HepG2 (cell line): ENCODE measurements around the gene IGFBP6. TPM values are rescaled to one million over a fixed set of nuclear protein-coding genes. Genes with fewer than 3 reads are reported as not detected.

Source experiments
- AKAP8 ChIP-seq: sonication (generic); formaldehyde crosslinking; IDR thresholded peaks from 2 replicates; pipeline ENCODE4 v1.5.1; 2020; ENCODE audit warnings: mild to moderate bottlenecking, missing genetic modification reagents
- ATF7 ChIP-seq, 2 experiments: fragments of 450-650 bp in 1 of 2; sonication (generic) in 1 of 2; formaldehyde crosslinking in 1 of 2; IDR thresholded peaks; 2 replicates each; pipeline versions ENCODE4 v1.4.0 to v1.6.1; 2016 to 2020; ENCODE audit warnings: antibody characterized with exemption in 1 of 2, mild to moderate bottlenecking in 1 of 2, missing genetic modification reagents in 1 of 2
- CCAR2 ChIP-seq: fragments of 200-400 bp; formaldehyde crosslinking; optimal IDR thresholded peaks from 2 replicates; pipeline ENCODE3; 2018; ENCODE audit warnings: low read depth, mild to moderate bottlenecking, low read length, moderate library complexity
- CEBPG ChIP-seq: IDR thresholded peaks from 2 replicates; pipeline ENCODE4 v1.6.1; 2016
- CENPT ChIP-seq: sonication (generic); formaldehyde crosslinking; IDR thresholded peaks from 2 replicates; pipeline ENCODE4 v1.8.0; 2022; ENCODE audit warnings: low read depth, mild to moderate bottlenecking, moderate library complexity, missing genetic modification reagents
- FOXO1 ChIP-seq: sonication (generic); formaldehyde crosslinking; IDR thresholded peaks from 2 replicates; pipeline ENCODE4 v1.4.0; 2020; ENCODE audit warnings: missing genetic modification reagents
- HNF4A ChIP-seq: sonication (generic); formaldehyde crosslinking; IDR thresholded peaks from 2 replicates; pipeline ENCODE4 v1.4.0; 2020; ENCODE audit warnings: missing genetic modification reagents
- HOXA3 ChIP-seq: sonication (generic); formaldehyde crosslinking; IDR thresholded peaks from 2 replicates; pipeline ENCODE4 v1.5.0; 2020; ENCODE audit warnings: missing genetic modification reagents
- MYC ChIP-seq: sonication (generic); formaldehyde crosslinking; IDR thresholded peaks from 2 replicates; pipeline ENCODE4 v1.9.0; 2021; ENCODE audit warnings: missing genetic modification reagents, borderline replicate concordance
- NR2F1 ChIP-seq, 2 experiments: fragments of 450-650 bp in 1 of 2; formaldehyde crosslinking in 1 of 2; IDR thresholded peaks; 2 replicates each; pipeline versions ENCODE4 v1.5.0 to v1.6.1; 2016 to 2020; ENCODE audit warnings: mild to moderate bottlenecking in 1 of 2, missing compliant biosample characterization in 1 of 2, missing genetic modification reagents in 1 of 2, moderate library complexity in 1 of 2
- SIN3A ChIP-seq: IDR thresholded peaks from 2 replicates; pipeline ENCODE4 v1.6.1; 2011; ENCODE audit warnings: low read depth, mild to moderate bottlenecking, control low read depth, low read length, borderline replicate concordance
- TEF ChIP-seq: sonication (generic); formaldehyde crosslinking; IDR thresholded peaks from 2 replicates; pipeline ENCODE4 v1.5.0; 2020; ENCODE audit warnings: missing genetic modification reagents
- ZBTB7A ChIP-seq: sonication (generic); formaldehyde crosslinking; IDR thresholded peaks from 2 replicates; pipeline ENCODE4 v1.8.0; 2022; ENCODE audit warnings: mild to moderate bottlenecking, missing genetic modification reagents
- ZNF143 ChIP-seq: sonication (generic); formaldehyde crosslinking; IDR thresholded peaks from 2 replicates; pipeline ENCODE4 v1.4.0; 2020; ENCODE audit warnings: missing genetic modification reagents
- ZNF235 ChIP-seq: sonication (generic); formaldehyde crosslinking; IDR thresholded peaks from 2 replicates; pipeline ENCODE4 v1.8.1; 2023; ENCODE audit warnings: mild to moderate bottlenecking, missing genetic modification reagents, borderline replicate concordance
- ZNF280D ChIP-seq: sonication (generic); formaldehyde crosslinking; IDR thresholded peaks from 2 replicates; pipeline ENCODE4 v1.5.1; 2020; ENCODE audit warnings: mild to moderate bottlenecking, missing genetic modification reagents
- ZNF281 ChIP-seq: sonication (generic); formaldehyde crosslinking; IDR thresholded peaks from 2 replicates; pipeline ENCODE4 v1.4.0; 2020; ENCODE audit warnings: missing genetic modification reagents, borderline replicate concordance
- ZNF468 ChIP-seq: sonication (generic); formaldehyde crosslinking; IDR thresholded peaks from 2 replicates; pipeline ENCODE4 v1.8.0; 2022; ENCODE audit warnings: mild to moderate bottlenecking, moderate library complexity, missing genetic modification reagents
- polyA plus RNA-seq, 8 experiments: library from polyadenylated mRNA; depleted of rRNA in 3 of 8; stranded (reverse) in 7 of 8; unstranded in 1 of 8; fragments of >200 nt; fragmentation: Illumina TruSeq in 4 of 8; extraction: Trizol in 4 of 8; gene quantifications; 2 replicates each; pipeline versions ENCODE4 v1.2.1 to v1.2.3, GENCODE V29; 2011 to 2016; ENCODE audit warnings: low read depth in 4 of 8, missing spikeins in 1 of 8, mixed read lengths in 1 of 8; ENCODE audit not compliant: insufficient read depth in 1 of 8
- total RNA-seq, 5 experiments: library from RNA; depleted of rRNA; stranded (reverse); fragments of >200 nt; fragmentation: Illumina TruSeq; extraction: Trizol; gene quantifications; 2 replicates each; pipeline ENCODE4 v1.2.3, GENCODE V29; 2016; ENCODE audit warnings: low read depth in 1 of 5

Gene IGFBP6
- total and polyA plus RNA-seq, 2 of the 13 experiments (the other 11 are each of a cell fraction or from before 2014, with no cell fraction given) = 3.9 to 25.2 TPM

GRCh38 chr12:53103860-53104305 lies 6.4 kb downstream of the IGFBP6 start (continued):
- no peak for TF ChIP-seq ATF7 (IDR thresholded peaks at IDR 0.05)
- TF ChIP-seq ATF7 (CRISPR knock-in tag; IDR thresholded peaks at IDR 0.05) = 0 out of 2 replicates have a peak, but pooled peaks have one; percentile 26
- TF ChIP-seq CCAR2 = peak; percentile 59
- peak; percentile 86 for TF ChIP-seq FOXO1 (CRISPR knock-in tag)
- peak; percentile 67 for TF ChIP-seq HOXA3 (CRISPR knock-in tag)
- 0 out of 2 replicates have a peak, but pooled peaks have one; percentile 38 for TF ChIP-seq ZNF143 (CRISPR knock-in tag)
- no peak for TF ChIP-seq ZNF281
- TF ChIP-seq ZNF235 (CRISPR knock-in tag) = no peak
- no peak for TF ChIP-seq ZNF468 (CRISPR knock-in tag)
- no peak for TF ChIP-seq TEF (CRISPR knock-in tag)
- TF ChIP-seq CEBPG = 0 out of 2 replicates have a peak, but pooled peaks have one; percentile 10
- no peak for TF ChIP-seq AKAP8 (CRISPR knock-in tag)
- TF ChIP-seq ZNF280D (CRISPR knock-in tag) = no peak
- peak; percentile 64; the same call in 1 of the 2 replicates for TF ChIP-seq CENPT (CRISPR knock-in tag)
- TF ChIP-seq MYC (CRISPR knock-in tag) = peak; percentile 62; the same call in 1 of the 2 replicates
- TF ChIP-seq SIN3A = peak; percentile 53; the same call in 1 of the 2 replicates
- TF ChIP-seq HNF4A (CRISPR knock-in tag) = peak; percentile 95
- peak; percentile 27; the same call in 1 of the 2 replicates for TF ChIP-seq ZBTB7A (CRISPR knock-in tag)
- peak; percentile 92 to 95 for TF ChIP-seq NR2F1 (CRISPR knock-in tag; IDR thresholded peaks at IDR 0.05)
